T-helper 1 cell treated with Interleukin-12 subunit alpha and Interleukin-12 subunit beta and Interleukin-4 antibody, amounts not matched to agents 30 μg/mL and 1 μg/mL, for 36 hours (primary cell): Measurements from ENCODE around the gene FBXL3.
"Not testable (repeated sequence)": the region's sequence is repeated elsewhere in the genome, so short reads cannot be mapped to it uniquely, and the experiment has no call there.

Experiments
- H3K27ac Mint-ChIP-seq: one replicate; pipeline ENCODE4 v1.8.0; 2021; ENCODE audit warnings: mild to moderate bottlenecking, mixed read lengths
- H3K27me3 Mint-ChIP-seq: one replicate; pipeline ENCODE4 v1.8.0; 2021; ENCODE audit warnings: low read depth, mixed read lengths
- H3K36me3 Mint-ChIP-seq: one replicate; pipeline ENCODE4 v1.8.0; 2021; ENCODE audit warnings: low read depth, mixed read lengths
- H3K4me1 Mint-ChIP-seq: one replicate; pipeline ENCODE4 v1.8.0; 2021; ENCODE audit warnings: low read depth, mixed read lengths
- H3K4me3 Mint-ChIP-seq: one replicate; pipeline ENCODE4 v1.8.0; 2021; ENCODE audit warnings: mild to moderate bottlenecking, moderate library complexity, mixed read lengths
- H3K9me3 Mint-ChIP-seq: one replicate; pipeline ENCODE4 v1.8.0; 2021; ENCODE audit warnings: mixed read lengths

The FBXL3 gene

DNA sequence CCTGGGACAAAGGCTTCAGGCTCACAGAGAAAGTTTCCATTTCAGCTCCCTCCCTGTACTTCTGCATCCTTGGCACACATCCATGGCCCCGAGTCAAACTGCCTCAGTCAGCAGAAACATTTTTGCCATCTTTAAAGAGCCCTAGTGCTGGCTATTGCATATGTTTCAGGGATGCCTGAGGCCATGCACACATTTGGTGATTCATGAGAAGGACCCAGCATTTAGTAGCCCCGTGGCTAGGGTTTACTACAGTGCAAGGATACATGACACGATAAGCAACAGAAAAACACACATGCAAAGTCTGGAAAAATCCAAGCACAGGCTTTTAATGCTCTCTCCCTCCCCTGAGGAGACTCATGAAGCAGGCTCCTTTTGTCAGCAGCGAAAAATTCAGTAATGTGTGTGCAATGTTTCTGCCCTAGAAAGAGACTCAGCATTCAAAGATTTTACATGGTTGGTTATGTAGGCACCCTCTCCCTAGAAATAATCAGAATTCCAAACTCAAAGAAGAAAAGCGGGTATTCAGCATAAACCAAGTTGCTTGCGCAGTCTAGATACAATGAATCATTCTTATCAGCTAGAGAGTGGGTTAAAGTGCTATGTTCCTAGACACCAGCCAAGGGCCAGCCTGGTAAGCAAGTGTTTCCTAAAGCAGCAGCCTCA is 61.1 kb downstream of the FBXL3 start:
- Mint-ChIP-seq H3K9me3 (peaks cover 6% of the 10 kb centered on the region), H3K27me3 (peaks cover 5% of the 10 kb centered on the region)

DNA sequence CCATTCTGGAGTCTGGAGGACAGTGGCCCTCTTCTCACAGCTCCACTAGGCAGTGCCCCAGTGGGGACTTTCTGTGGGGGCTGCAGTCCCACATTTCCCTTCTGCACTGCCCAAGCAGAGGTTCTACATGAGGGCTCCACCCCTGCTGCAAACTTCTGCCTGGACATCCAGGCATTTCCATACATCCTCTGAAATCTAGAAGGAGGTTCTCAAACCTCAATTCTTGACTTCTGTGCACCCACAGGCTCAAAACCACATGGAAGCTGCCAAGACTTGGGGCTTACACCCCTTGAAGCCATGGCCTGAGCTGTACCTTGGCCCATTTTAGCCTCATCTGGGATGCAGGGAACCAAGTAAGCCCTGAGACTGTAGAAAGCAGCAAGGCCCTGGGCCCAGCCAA is 67.2 kb downstream of the FBXL3 start:
- H3K9me3 Mint-ChIP-seq = peaks cover 25% of the 10 kb centered on the region
- H3K27ac Mint-ChIP-seq, H3K4me3 Mint-ChIP-seq, H3K27me3 Mint-ChIP-seq, H3K4me1 Mint-ChIP-seq, H3K36me3 Mint-ChIP-seq: not testable (repeated sequence)

More for the DNA sequence above, 61.1 kb downstream of the FBXL3 start:
- H3K4me3 Mint-ChIP-seq = no peak overlapping the region
- no peak overlapping the region for H3K27ac Mint-ChIP-seq
- H3K36me3 Mint-ChIP-seq = no peaks in the 10 kb centered on the region
- no peaks in the 10 kb centered on the region for H3K4me1 Mint-ChIP-seq

DNA sequence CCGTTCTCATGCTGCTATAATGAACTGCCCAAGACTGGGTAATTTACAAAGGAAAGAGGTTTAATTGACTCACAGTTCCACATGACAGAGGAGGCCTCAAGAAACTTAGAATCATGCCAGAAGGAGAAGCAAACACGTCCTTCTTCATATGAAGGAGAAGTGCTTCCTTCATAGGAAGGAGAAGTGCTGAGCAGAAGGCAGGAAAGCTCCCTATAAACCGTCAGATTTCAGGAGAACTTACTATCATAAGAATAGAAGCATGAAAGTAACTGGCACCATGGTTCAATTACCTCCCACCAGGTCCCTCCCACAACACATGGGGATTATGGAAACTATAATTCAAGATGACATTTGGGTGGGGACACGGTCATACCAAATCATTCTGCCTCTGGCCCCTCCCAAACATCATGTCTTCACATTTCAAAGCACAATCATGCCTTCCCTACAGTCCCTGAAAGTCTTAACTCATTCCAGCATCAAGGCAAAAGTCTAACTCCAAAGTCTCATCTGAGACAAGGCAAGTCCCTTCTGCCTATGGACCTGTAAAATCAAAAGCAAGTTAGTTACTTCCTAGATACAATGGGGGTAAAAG is 68.0 kb downstream of the FBXL3 start:
- no peaks in the 10 kb centered on the region for H3K36me3 Mint-ChIP-seq

DNA sequence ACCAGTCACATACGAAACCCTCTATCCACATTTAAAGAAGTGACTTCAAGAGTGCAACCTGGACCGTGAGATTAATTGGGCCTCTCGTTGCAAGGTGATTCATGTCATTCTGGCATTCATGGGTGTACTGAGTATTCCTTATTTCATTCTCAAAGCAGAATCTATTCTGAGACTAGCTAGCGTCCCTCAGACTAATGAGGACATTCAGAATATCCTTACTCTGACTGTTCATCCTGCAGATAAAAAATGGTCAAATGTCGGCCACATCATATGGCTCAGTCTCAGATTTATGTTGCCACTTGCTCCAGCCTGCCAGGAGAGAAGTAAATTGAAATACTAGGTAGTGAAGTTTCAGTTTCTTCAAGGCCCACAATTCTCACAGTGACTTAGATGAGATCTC is 71.3 kb downstream of the FBXL3 start:
- Mint-ChIP-seq H3K4me3 (no peak overlapping the region), H3K27me3 (peaks cover 3% of the 10 kb centered on the region), H3K4me1 (no peaks in the 10 kb centered on the region), H3K9me3 (peaks cover 16% of the 10 kb centered on the region), H3K27ac (no peak overlapping the region), H3K36me3 (no peaks in the 10 kb centered on the region)

More for the DNA sequence above, 68.0 kb downstream of the FBXL3 start:
- H3K9me3 Mint-ChIP-seq = peaks cover 25% of the 10 kb centered on the region
- no peaks in the 10 kb centered on the region for H3K4me1 Mint-ChIP-seq
- H3K27me3 Mint-ChIP-seq = no peaks in the 10 kb centered on the region
- H3K4me3 Mint-ChIP-seq = no peak overlapping the region
- H3K27ac Mint-ChIP-seq = no peak overlapping the region
